Measurements from ENCODE around the gene FILIP1L. TPM values are rescaled to one million over a fixed set of nuclear protein-coding genes. Genes with fewer than 3 reads are reported as not detected.

The FILIP1L gene
- total RNA-seq, 1 donor from 2014 or later = 21.6 TPM

DNA sequence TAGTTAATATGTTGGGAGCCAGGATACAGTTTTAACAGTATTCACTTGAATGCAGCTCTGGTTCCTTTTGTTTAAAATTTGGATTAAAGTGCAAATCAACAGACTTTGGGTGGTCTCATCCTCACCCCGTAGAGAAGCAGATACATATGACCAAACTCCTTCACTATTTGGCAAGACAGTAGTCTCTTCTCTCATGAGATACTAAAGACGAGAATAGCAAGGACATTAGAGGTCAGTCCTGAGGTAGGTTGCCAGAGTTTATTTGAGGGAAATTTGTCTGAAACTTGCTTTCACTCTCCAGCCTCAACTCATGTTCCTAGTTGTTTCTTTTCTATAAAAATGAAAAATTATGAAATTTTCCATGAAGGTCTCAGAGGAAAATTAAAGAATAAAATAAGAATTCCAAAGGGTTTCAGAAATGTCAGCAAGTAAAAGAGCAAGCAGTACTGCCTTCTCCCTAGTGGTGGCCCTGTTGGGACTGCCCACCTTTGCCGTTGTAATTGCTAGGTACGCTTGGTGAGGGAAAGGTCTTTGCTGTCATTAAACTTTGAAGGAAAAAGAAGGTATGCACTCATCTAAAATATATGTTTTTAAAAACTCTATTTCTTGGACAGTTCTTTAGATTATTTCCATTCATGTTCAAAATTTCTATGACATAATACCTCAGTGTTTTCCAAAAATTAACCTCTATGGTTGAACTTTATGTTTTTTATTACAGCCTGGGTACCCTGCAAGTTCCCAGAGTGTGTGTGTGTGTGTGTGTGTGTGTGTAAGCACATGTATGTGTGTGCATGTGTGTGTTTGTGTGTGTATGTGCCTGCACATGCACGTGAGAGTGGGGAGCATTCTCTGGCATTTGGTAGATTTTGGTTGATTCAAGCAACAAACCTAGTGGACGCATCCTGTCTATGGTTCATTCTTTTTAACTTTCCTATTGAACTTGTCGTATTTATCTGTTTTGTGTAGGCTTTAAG, 185.2 kb downstream of the FILIP1L start:
- DNase-seq (ENCODE audit: low read depth, low spot score) = no peak

DNA sequence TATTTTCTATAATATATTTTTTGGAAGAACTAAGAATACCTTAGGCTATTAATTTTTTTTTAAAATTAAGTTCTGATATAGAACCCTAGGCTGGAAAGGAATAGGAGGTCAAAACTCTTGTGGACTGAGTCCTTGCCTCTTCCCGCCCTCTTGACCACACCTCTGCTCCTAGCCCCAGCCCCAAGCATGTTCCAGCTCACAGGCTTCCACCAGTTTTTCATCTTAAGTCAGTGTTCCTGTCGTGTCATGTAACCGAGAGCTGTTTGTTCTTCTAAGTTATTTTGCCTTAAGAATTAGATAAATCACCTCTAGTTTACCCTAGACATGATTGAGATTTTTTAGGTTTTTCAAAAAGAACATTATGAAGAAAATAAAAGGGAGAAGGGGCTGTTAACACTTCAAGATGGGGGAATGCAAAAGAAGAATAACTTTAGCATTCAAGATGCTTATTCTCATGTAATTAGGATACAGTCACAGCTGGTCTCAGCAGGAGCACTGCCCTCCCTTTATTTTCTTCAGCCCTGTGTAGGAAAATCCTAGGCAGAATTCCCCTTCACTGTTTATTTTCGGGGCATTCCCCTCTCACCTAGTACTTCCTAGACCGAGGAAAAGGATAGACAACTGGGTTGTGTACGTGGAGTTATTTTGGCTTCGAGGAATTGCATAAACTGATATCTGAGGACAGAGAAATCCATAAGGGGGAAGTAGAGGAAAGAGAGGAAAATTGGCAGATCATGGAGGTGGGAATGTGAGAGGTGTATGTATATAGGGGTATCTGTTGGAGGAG, 186.4 kb downstream of the FILIP1L start:
- no peak for DNase-seq (ENCODE audit: low read depth, low spot score)

DNA sequence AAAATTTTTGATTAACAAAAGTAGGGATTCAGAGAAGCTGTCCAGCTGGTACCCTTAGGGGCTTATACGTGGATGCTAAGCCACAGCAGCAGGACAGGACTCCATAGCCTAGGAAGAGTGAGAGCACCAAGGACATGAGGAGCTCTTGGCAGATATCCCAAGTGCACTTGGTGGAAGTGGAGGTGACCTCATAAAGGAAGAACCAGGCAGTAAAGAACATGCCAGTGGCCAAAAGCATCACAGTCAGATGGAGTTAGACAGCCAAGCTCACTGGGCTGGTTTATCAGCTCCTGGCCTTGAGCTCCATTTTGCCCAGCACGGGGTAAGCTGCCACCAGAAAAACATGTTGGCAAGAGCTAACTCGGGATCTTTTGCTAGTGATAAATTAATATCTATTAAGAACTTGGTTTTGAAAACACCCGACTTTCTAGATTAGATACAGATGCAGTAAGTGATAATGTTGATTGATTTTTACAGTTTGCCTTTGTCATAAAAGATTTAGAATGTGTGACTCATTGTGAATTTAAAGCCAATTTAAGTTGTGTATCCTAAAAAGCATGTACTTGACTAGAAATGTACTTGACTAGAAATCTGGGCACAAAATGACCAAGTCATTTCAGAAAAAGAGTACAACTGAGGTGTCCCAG, 188.6 kb downstream of the FILIP1L start:
- peak; percentile 35 for DNase-seq (ENCODE audit: low read depth, low spot score)

DNA sequence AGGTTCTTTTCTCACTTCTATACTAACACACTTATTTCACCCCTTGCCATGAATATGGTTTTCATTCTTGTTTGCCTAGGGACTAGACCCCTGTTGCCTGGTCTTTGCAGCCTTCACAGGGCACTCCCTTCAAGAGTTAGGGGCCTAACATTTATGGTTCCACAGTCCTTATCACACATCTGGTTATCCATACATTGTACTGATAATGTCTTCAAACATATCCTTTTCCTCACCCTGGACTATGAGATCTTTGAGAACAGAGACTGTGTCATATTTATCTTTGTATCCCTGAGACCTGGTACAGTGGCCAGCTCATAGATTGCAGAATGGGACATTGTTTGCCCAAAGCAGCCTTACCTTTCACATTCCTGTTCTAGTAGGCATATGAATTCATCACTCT, 190.4 kb downstream of the FILIP1L start:
- DNase-seq (ENCODE audit: low read depth, low spot score) = no peak

DNA sequence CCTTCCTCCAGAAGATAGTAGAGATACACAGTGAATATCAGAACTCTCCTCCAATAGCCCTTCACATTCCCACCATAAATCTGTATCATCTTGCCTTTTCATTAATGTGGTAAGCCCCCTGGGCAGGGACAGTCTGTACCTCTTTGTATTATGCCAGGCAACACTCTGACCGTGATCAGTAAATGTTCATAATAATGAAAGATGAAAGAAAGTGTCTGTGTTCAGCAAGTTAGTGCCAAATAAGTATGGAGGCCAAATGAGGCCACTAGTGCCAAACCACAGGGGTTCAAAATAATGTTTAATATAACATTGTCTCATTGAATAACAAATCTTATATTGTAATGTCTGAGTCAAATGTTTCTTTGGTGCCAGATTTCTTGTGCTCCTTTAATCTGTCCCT, 192.3 kb downstream of the FILIP1L start:
- no peak for DNase-seq (ENCODE audit: low read depth, low spot score)

DNA sequence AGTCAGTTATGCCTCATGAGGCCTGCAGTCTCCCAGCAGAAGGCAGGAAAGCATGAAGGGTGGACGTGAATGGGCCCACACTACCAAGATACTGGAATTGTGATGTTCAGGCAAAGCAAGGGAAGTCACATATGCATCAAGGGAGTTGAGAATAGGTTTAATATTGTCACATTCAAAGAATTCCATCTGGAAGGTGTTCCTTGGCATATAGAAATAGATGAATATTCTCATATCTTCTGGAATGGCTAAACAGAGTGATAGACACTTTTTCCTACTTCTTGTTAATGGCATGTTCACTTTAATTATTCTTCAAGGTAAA, 193.0 kb downstream of the FILIP1L start:
- no peak for DNase-seq (ENCODE audit: low read depth, low spot score)

DNA sequence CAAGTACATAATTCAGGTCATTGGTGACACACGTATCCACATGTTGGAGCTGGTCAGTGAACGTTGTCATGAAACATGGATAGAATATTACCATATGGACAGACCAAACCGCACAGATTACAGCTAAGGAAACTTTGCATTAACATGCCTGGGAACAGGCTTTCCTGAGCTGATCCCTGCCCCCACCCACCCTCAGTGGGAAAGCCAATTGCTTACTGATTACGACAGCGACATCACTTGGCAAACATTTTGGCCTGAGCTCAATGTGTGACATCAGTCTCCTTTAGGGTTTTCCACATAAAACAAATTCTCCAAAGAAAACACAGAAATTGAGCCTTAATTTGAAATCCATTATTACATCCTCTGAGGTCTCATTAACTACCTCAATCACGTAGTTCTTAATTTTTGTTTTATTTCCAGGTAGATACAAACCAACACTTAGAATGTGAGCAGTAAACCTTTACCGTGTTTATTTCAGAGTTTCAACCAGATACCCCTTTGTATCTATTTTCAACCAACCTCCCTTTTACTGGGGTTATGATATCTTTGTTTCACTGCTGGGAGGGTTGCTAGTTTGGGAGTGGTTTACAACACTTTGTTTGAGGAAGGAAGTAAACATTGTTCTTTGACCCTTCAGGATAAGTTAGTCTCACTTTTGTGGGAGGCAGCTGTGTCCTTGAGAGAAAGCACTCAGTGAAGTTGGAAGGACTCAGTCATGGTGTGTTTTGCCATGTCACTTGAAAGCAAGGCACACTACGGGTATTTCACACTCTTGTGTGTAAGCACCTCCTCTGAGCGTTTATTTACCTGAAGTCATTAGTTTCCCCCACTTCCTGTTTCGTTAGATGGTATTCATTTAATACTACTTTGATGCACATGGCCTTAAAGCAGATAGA, 193.6 kb downstream of the FILIP1L start:
- no peak for DNase-seq (ENCODE audit: low read depth, low spot score)

DNA sequence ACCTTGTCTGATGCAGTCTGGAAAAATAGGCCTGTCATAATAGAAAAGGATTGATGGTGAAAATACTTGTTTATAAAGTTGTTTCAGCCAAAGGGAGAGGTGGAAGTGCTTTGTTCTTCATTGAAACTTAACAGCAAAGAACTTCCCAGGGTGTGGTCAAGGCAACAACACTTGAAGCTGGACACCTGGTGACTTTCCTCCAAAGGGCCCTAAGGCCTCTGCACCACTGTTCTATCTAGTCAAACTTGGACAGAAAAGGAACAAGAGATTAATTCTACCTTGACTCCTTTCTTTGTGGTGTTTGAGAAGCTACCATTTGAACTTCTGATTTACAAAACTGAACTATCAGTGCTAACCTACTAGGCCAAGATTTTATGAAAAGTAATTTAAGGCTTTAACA, 194.6 kb downstream of the FILIP1L start:
- DNase-seq (ENCODE audit: low read depth, low spot score) = no peak

DNA sequence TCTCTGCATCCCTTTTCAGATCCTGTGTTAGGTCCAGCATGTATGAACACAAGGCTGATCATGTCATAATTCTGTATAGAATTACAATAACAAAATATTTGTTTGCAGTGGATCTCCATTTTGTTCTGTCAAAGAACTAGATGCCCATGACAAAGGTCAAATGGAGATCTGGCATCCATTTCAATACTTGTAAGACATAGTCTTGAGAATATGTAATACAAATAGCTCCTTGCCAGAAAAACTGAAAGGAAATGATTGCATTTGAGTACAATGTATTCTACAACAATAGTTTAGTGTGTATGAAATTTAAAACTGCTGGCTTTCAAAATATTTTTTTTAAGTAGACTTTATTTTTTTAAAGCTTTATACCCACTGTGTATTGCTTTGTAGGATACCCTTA, 195.6 kb downstream of the FILIP1L start:
- DNase-seq (ENCODE audit: low read depth, low spot score) = peak; percentile 74

DNA sequence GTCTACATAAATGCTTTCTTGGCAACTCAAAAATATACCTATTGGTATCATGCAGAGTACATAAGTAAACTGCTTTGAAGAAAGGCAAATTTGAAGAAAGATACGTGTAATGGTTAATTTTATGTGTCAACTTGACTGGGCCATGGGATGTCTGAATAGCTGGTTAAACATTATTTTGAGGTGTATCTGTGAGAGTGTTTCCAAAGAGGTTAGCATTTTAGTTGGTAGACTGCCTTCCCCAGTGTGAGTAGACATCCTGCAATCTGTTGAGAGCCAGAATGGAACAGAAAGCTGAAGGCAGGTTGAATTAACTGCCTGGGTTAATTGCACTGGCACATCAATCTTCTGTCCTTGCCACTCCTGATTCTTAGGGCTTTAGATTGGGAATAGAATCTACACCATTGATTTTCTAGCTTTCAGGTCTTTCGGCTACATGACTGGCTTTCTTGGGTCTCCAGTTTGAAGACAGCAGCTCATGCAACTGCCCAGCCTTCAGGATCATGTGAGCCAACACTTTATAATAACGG, 198.3 kb downstream of the FILIP1L start:
- no peak for DNase-seq (ENCODE audit: low read depth, low spot score)

DNA sequence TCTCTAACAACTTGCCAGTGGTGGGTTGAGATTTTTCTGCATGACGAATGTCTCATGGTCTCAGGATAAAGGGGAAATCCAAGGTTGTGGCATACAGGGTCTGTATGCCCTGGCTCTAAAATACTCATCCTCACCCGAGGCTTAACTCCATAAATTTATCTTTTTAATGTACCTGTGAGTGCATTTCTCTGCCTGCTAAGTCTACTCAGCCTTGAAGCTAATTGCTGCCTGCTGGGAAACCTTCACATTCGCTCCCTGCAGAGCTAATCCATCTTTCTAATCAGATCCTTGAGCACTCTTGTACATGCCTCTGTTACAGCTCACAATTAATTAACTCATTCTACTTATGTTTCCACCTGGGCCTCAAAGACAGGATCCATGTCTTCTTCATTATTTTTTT, 202.9 kb downstream of the FILIP1L start:
- DNase-seq (ENCODE audit: low read depth, low spot score) = no peak

DNA sequence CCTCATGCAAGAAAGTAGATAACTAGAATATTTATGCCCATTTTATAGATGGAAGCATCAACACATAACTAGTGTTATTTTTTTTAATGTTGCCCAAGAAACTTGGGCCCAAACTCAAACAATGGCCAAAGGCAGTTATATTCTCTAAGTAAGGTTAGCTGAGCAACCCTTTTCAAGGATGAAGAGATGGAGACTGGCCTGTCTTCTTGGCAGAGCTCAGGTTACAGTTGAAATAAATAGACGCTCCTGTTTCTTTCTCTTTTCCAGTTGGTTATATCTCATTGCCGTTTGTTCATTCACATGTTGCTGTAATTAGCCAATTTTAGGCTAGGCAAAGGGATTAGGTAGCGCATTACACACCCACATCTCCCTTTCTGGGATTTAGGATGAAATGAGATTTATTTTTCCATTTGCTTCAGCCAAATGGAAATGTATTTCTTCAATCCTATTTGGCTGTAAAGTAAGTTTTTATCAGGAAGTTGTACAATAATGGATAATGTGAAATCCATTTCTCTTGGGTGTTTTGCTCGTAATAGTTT, 203.5 kb downstream of the FILIP1L start:
- DNase-seq (ENCODE audit: low read depth, low spot score) = no peak

DNA sequence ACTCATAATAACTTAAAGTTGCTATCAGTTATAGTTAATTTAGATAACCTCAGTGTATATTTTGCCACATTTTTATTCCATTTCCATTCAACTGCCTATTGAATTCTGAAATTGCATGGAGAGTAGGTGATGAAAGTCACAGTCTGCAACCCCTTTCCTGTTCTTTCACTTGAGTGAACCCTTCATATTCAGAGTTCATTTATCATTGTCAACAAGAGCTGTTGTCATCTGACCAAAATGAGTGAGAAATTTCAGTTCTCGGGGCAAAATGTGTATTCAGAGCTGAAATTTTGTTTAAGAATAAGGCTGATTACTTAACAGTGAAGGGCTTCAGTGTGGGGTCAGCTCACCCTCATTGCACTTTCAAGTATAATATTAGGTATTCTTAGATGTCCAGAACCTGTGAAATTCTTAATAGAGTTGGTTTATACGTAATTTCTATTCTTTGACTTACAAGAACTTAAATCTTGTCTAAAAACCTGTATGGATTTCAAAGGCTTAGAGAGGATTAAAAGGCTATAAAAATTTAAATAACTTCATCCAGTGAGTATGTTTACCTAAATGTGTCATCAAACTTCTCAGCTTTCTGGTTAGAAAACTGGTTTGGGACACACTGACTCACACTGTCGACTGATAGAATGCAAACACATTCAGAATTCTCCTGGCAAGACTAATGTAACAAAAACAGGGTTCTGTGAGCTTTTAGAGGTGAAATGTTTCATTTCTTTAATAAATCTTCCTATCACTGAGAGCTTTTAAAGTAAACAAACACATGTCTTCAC, 204.4 kb downstream of the FILIP1L start:
- no peak for DNase-seq (ENCODE audit: low read depth, low spot score)

DNA sequence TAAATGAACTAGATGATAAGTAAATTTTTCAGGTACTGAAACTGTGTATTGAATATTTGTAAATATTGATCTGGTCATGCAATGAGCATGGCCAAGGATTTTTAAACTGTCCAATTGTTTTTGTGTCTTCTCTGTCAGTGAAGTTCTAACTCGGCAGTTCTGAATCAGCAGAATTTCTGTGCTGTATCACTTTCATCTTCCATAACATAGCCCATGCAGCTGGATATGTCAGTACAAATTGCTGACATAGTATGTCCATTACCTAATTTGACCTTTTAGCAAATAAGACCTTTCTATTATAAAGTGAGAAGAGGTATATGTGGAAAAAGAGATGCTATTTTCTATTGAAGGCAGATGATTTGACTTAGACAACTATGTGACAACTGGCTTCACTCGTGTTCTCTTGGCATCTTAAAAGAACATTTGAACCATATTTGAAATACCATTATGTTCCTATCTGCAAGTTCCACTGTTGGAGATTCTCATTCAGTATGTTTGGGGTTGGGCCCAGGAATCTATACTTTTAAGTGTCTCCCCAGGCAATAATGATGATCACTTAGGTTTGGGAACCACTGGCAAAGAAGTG, 206.2 kb downstream of the FILIP1L start:
- no peak for DNase-seq (ENCODE audit: low read depth, low spot score)

DNA sequence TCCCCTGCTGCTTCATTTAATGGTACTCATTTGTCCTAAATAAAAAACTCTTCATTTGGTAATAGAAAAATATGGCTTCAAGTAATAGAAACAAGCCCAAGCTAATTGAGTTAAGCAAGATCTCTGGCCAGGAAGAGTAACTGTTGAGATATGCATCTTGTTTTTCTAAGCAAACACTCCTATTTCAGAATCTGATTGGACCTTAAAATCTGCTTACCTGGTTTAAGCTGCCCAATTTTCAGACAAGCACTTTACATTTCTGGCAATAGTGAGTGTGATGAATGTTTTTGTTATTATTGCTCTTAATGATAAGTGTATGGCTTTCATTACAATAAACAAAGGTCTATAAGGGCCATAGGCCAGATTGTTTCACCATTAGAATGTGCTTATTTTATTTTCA, 210.4 kb downstream of the FILIP1L start:
- DNase-seq (ENCODE audit: low read depth, low spot score) = no peak

DNA sequence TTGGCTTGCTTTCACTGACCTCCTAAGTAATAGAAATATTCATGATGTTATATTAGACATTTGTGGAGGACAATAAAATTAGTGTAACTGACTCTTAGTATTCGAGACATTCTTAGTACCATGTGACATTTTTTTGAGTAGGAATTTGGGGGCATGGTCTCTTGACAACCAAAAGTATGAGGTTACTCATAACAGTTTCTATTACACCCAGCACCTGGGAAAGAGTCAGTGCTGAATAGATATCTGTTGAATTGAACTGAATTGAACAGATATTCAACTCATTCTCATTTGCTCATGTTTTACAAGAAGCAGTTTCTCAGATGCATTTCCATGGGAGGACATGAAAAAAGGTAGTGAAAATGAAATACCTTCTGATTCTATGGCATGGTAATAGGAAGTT, 212.2 kb downstream of the FILIP1L start:
- DNase-seq (ENCODE audit: low read depth, low spot score) = no peak

DNA sequence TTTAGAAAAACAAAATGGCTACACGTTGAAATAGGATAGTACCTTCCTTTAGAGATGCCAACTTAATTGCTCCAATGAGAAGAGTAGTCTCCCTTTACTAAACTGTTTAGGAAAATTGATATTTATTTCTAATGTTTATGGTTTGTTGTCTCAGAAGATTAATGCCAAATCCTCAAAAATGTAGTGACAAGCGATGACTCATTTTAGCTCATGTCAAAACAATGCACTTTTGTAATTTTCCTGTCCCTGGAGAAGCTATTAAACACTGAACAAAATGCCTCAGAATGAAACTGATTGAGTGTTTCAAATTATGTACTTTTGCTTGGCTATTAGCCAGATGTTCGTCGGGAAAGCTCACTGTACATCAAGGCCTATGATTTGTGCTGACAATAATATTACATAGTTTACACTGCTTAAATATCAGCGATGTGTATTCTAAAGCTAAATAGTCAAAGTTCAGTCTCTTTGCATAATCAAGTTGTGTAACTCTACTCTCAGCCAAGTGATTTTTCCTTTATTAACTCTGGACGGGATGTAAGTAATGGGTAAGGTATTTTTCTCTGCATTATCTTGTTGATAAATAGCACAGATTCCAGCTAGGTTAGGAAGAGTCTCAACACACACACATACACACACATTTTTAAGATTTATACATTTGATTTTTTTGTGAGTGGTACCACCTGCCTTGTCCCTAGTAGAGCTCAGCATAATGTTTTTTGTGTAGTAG, 212.9 kb downstream of the FILIP1L start:
- peak; percentile 64 for DNase-seq (ENCODE audit: low read depth, low spot score)

DNA sequence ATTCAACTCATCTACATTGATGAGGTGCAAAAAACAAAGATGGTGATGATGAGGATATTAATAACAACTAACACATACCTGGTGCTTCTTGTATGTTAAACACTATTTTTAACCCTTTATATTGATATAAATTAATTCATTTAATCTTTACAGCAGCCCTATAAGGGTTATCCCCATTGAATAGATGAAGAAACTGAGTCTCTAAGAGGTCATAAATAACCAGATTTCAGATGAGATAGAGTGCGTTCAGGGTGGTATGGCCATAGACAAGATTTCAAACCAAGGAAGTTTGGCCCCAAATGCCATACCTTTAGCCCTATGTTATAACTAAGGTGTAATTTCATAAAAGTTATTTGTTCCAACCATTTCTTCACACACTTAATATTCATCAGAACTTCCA, 214.1 kb downstream of the FILIP1L start:
- no peak for DNase-seq (ENCODE audit: low read depth, low spot score)

DNA sequence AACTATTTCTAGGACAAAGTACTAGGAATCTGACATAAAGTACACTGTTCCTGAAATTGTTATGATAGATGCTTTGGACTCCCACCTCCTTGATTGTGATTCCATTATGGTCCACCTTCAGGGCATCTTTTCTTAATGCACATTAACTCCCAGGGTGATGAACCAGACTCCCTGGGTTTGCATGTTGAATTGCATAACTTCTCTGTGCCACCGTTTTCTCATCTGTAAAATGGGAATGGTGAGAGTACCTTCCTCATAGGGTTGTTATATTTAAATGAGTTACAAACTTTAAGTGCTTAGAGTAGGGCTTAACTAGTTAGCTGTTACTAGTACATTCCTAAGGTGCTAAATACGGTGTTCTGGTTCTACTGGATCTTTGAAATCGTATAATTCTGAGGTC, 214.7 kb downstream of the FILIP1L start:
- no peak for DNase-seq (ENCODE audit: low read depth, low spot score)

Data from pulmonary artery endothelial cell (primary cell).